A549 treated with CORT108297 at 1 μM for 4 hours (cell line): ENCODE data around the gene IL37. TPM values are rescaled to one million over a fixed set of nuclear protein-coding genes. Genes with fewer than 3 reads are reported as not detected.

Source experiments
- total RNA-seq: library from RNA; stranded (reverse); fragments of 200-300 nt; extraction: Qiagen RNA extraction; gene quantifications from 5 replicates; pipeline ENCODE4 v1.2.3, GENCODE V29; 2022

Gene IL37
- not detected in 5 replicates for total RNA-seq

DNA sequence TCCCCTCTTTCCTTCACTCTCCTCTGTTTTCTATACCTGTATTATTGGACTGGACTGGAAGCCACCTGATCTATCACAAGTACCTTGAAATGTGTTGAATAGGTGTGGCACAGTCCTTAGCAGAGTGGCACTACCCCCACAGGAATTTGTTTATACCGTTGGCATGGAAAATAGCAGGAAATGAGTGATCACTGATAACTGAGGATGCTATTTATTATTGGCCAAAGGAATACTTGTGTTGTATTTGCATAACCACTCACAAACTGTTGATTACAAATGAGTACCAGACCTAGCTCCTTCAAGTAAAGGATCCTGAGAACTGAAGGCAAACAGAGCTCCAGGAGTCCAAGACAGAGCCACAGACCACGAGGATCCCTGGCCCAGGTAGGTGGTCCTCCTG, at the start of gene IL37:
Gene IL37 (plus strand): TSS at position 301 of the 400 bp plus-strand sequence. CDS start 1,848 bp downstream, outside the sequence.

Other genes with a start within 250 kb of the IL37 start
- gene NT5DC4, start 190.1 kb upstream of the IL37 start, total RNA-seq: 0.06 TPM in 1 of 5 replicates, not detected in the others
- 12.6 to 18.8 TPM (median 13.7 TPM) in 5 replicates for gene CKAP2L, start 146.6 kb upstream of the IL37 start, total RNA-seq
- 0.06 to 0.22 TPM (median 0.16 TPM) in 5 replicates for gene IL1A, start 126.7 kb upstream of the IL37 start, total RNA-seq
- gene IL1B, start 74.4 kb upstream of the IL37 start, total RNA-seq: 0.21 to 0.57 TPM (median 0.24 TPM) in 5 replicates
- gene IL36G, start 66.8 kb downstream of the IL37 start, total RNA-seq: not detected in 5 replicates
- not detected in 5 replicates for gene IL36A, start 94.3 kb downstream of the IL37 start, total RNA-seq
- gene IL36B, start 141.7 kb downstream of the IL37 start, total RNA-seq: 0.09 to 0.19 TPM in 2 of 5 replicates, not detected in the others
- gene IL36RN, start 148.0 kb downstream of the IL37 start, total RNA-seq: 0.05 to 0.25 TPM (median 0.14 TPM) in 4 of 5 replicates, not detected in the other
- gene IL1F10, start 156.8 kb downstream of the IL37 start, total RNA-seq: not detected in 5 replicates
- 0.30 to 0.46 TPM (median 0.46 TPM) in 5 replicates for gene IL1RN, start 216.4 kb downstream of the IL37 start, total RNA-seq